Measurements from ENCODE around the gene CAND1.

GRCh38 chr12:67322580-67322979 is 53.4 kb downstream of the CAND1 start:
- TF ChIP-seq CTCF (IDR thresholded peaks at IDR 0.05) (no peak), POLR2A (IDR thresholded peaks at IDR 0.05) (no peak)

Measured in testis (tissue), 2 donors.